ENCODE measurements around the gene FARS2. TPM values are rescaled to one million over a fixed set of nuclear protein-coding genes. Genes with fewer than 3 reads are reported as not detected.

The FARS2 gene
- total RNA-seq, 1 donor from 2014 or later, result 11.8 TPM

DNA sequence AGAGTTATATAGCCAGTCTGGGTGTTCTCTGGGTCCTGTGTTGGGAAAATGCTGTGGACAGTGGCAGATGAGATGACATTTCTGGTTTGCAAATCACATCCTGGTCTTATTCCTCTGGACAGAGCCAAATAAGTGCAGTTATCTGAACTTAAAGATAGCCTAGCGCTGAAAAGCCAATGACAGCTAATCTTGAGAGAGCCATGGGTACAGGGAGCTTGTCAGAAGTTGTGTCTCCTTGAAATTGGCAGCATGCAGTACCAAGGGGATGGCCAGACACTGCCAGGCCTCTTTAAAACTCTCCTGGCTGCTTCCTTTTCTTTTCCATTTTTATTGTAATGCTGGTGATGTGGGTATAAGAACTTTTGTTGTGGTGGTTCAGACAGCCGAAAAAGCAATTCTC is 362.5 kb downstream of the FARS2 start:
- no peaks in the 10 kb centered on the region for H3K9me3 Mint-ChIP-seq (ENCODE audit: low read depth)

DNA sequence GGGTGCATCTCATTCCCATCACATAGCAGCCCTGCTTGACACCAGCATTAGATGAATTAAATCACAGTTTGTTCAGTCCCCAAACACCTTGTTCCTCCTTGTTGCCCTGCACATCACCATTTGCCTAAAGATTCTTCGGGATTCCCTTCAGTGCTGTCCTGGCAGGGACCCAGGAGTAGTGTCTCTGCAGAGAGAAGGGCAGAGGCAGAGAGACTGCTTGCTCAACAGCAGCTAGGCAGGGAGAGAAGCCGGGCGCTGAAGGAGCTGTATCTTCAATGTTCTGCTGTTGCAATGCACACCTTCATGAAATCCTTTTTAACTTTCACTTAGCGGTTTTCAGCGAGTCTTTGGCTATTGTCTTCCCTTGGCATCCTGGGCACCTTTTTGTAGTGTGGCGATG is 362.9 kb downstream of the FARS2 start:
- Mint-ChIP-seq H3K4me3 (ENCODE audit: unreplicated experiment) (no peak overlapping the region), H3K4me1 (ENCODE audit: low read depth) (no peaks in the 10 kb centered on the region), H3K36me3 (ENCODE audit: low read depth) (no peaks in the 10 kb centered on the region), H3K27me3 (ENCODE audit: low read depth) (no peaks in the 10 kb centered on the region), H3K27ac (ENCODE audit: unreplicated experiment) (no peak overlapping the region), H3K9me3 (ENCODE audit: low read depth) (no peaks in the 10 kb centered on the region)
- TF ChIP-seq, protein P1, sequence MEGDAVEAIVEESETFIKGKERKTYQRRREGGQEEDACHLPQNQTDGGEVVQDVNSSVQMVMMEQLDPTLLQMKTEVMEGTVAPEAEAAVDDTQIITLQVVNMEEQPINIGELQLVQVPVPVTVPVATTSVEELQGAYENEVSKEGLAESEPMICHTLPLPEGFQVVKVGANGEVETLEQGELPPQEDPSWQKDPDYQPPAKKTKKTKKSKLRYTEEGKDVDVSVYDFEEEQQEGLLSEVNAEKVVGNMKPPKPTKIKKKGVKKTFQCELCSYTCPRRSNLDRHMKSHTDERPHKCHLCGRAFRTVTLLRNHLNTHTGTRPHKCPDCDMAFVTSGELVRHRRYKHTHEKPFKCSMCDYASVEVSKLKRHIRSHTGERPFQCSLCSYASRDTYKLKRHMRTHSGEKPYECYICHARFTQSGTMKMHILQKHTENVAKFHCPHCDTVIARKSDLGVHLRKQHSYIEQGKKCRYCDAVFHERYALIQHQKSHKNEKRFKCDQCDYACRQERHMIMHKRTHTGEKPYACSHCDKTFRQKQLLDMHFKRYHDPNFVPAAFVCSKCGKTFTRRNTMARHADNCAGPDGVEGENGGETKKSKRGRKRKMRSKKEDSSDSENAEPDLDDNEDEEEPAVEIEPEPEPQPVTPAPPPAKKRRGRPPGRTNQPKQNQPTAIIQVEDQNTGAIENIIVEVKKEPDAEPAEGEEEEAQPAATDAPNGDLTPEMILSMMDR (IDR thresholded peaks at IDR 0.05), result no peak
- DNase-seq (ENCODE audit: low spot score), result no peak

More for the DNA sequence above, 362.5 kb downstream of the FARS2 start:
- TF ChIP-seq, protein P1 (IDR thresholded peaks at IDR 0.05), result no peak
- no peak for DNase-seq (ENCODE audit: low spot score)
- Mint-ChIP-seq H3K27ac (ENCODE audit: unreplicated experiment) (no peak overlapping the region), H3K27me3 (ENCODE audit: low read depth) (no peaks in the 10 kb centered on the region), H3K4me1 (ENCODE audit: low read depth) (no peaks in the 10 kb centered on the region), H3K36me3 (ENCODE audit: low read depth) (no peaks in the 10 kb centered on the region), H3K4me3 (ENCODE audit: unreplicated experiment) (no peak overlapping the region)

DNA sequence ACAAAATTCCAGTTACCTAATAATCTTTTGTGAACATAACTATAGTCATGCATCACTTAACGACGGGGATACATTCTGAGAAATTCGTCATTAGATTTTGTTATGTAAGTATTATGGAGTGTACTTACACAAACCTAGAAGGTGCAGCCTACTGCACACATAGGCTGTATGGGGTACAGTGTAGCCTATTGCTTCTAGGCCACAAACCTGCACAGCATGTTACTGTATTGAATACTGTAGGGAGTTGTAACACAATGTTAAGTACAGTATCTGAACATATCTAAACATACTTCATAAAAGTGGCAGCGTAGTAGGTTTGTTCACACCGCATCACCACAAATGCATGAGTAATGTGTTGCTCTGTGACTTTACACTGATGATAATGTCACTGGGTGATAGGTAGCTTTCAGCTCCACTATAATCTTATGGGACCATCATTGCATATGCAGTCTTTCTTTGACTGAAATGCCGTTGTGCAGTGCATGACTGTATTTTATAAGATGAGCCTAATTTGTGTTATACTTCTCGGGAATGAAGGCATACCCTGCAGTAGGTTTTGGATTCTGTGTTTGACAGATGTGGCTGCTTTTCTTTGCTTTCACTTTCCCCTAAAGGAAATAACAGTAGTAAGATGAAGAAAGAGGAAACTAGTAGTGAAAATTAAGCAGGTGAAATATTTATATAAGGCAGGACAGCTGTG is 365.6 kb downstream of the FARS2 start:
- TF ChIP-seq, protein P1 (IDR thresholded peaks at IDR 0.05), result no peak
- Mint-ChIP-seq H3K27me3 (ENCODE audit: low read depth) (no peaks in the 10 kb centered on the region), H3K27ac (ENCODE audit: unreplicated experiment) (no peak overlapping the region), H3K36me3 (ENCODE audit: low read depth) (no peaks in the 10 kb centered on the region), H3K4me3 (ENCODE audit: unreplicated experiment) (no peak overlapping the region), H3K9me3 (ENCODE audit: low read depth) (no peaks in the 10 kb centered on the region), H3K4me1 (ENCODE audit: low read depth) (no peaks in the 10 kb centered on the region)
- DNase-seq (ENCODE audit: low spot score), result no peak

DNA sequence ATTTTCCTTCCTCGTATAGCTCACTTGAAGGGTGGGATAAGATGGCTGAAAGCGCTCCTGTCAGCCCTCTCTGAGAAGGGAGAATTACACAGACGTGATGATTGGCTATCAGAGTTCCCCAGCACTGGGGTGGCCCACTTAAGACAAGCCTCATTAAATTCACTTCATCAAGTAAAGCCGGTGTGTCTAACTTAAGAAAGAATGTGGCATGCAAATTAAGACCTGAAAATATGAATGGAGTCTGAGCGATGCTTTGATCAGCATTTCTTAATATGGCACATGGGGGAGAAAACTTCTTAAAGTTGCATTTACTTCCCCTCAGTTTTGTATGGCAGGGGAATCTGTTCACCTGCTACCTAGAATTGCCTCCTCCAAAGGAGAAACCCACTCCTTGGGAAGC is 369.3 kb downstream of the FARS2 start:
- no peaks in the 10 kb centered on the region for H3K9me3 Mint-ChIP-seq (ENCODE audit: low read depth)
- TF ChIP-seq, protein P1 (IDR thresholded peaks at IDR 0.05), result no peak
- H3K27ac Mint-ChIP-seq (ENCODE audit: unreplicated experiment), result no peak overlapping the region
- no peak overlapping the region for H3K4me3 Mint-ChIP-seq (ENCODE audit: unreplicated experiment)
- no peaks in the 10 kb centered on the region for H3K4me1 Mint-ChIP-seq (ENCODE audit: low read depth)
- no peak for DNase-seq (ENCODE audit: low spot score)
- no peaks in the 10 kb centered on the region for H3K36me3 Mint-ChIP-seq (ENCODE audit: low read depth)
- no peaks in the 10 kb centered on the region for H3K27me3 Mint-ChIP-seq (ENCODE audit: low read depth)

DNA sequence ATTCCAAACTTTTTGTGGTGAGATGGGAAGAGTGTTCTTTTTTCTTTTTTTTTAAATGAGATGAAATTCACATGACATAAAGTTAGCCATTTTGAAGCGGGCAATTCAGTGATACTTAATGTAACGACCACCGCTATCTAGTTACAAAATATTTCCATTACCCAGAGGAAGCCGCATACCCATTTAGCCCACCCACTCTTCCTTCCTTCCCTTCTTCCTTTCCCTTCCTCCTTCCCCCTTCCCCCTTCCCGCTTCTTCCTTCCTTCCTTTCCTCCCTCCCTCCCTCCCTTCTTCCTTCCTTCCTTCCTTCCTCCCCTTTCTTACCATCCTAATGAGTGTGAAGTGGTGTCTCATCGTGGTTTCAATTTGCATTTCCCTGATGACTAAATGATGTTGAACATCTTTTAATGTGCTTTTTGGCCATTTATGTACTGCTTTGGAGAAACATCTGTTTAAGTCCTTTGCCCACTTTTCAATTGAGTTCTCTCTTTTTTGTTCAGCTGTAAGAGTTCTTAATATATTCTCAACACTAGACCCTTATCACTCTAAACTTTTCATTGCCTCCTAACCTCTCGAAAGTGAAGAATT is 371.1 kb downstream of the FARS2 start:
- H3K4me1 Mint-ChIP-seq (ENCODE audit: low read depth), result no peaks in the 10 kb centered on the region
- no peak for DNase-seq (ENCODE audit: low spot score)
- no peak overlapping the region for H3K4me3 Mint-ChIP-seq (ENCODE audit: unreplicated experiment)
- no peak overlapping the region for H3K27ac Mint-ChIP-seq (ENCODE audit: unreplicated experiment)
- H3K36me3 Mint-ChIP-seq (ENCODE audit: low read depth), result no peaks in the 10 kb centered on the region
- H3K27me3 Mint-ChIP-seq (ENCODE audit: low read depth), result no peaks in the 10 kb centered on the region
- TF ChIP-seq, protein P1 (IDR thresholded peaks at IDR 0.05), result no peak
- no peaks in the 10 kb centered on the region for H3K9me3 Mint-ChIP-seq (ENCODE audit: low read depth)

Measured in chondrocyte (in vitro differentiated cells).